Skeletal muscle satellite cell (primary cell): ENCODE results near the gene OR52M1.

Source experiments
- H3K27me3 ChIP-seq: 2 replicates; pipeline ENCODE4 v1.7.0; 2013; ENCODE audit warnings: low read length; ENCODE audit not compliant: control insufficient read depth, insufficient read depth
- H3K36me3 ChIP-seq: 2 replicates; pipeline ENCODE4 v1.7.0; 2013; ENCODE audit warnings: mild to moderate bottlenecking, control low read depth, low read length; ENCODE audit not compliant: insufficient read depth
- H3K4me1 ChIP-seq: 2 replicates; pipeline ENCODE4 v1.7.0; 2013; ENCODE audit warnings: low read length; ENCODE audit not compliant: control insufficient read depth, insufficient read depth
- H3K4me2 ChIP-seq: 2 replicates; pipeline ENCODE4 v1.7.0; 2013; ENCODE audit warnings: mild to moderate bottlenecking, low read length
- H3K4me3 ChIP-seq: 2 replicates; pipeline ENCODE4 v1.7.0; 2013; ENCODE audit warnings: low read length
- H3K9ac ChIP-seq: 2 replicates; pipeline ENCODE4 v1.7.0; 2013; ENCODE audit warnings: mild to moderate bottlenecking, low read depth, low read length, moderate library complexity
- H3K9me3 ChIP-seq: replicated peaks from 2 replicates; pipeline ENCODE4 v1.7.0; 2013; ENCODE audit warnings: mild to moderate bottlenecking, control low read depth, low read length

OR52M1 gene

GRCh38 chr11:4576880-4577279 is 31.9 kb downstream of the OR52M1 start:
- Histone ChIP-seq H3K9ac (no peak overlapping the region), H3K4me3 (no peak overlapping the region), H3K36me3 (no peaks in the 10 kb centered on the region), H3K9me3 (no peaks in the 10 kb centered on the region), H3K4me1 (no peaks in the 10 kb centered on the region), H3K4me2 (no peak overlapping the region), H3K27me3 (no peaks in the 10 kb centered on the region)

DNA sequence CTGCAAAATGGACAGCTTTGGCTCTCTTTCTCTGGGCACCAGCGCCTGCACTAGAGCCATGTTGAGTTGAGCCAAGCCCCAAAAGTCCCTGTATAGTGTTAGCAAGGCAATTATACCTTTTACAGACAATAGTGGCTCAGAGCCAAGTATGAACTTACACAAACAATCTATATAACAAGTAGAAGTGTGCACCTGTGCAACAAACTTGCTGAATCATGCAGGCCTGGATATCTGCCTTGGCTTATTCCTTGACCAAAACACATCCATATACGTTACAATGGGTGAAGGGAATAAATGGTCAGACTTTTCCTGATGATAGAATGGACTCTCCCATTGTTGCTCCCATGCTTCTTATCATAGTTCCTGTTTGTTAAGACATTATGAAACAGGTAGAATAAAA is 32.8 kb downstream of the OR52M1 start:
- Histone ChIP-seq H3K9ac (no peak overlapping the region), H3K4me1 (no peaks in the 10 kb centered on the region), H3K4me2 (no peak overlapping the region), H3K36me3 (no peaks in the 10 kb centered on the region), H3K4me3 (no peak overlapping the region), H3K27me3 (no peaks in the 10 kb centered on the region), H3K9me3 (no peaks in the 10 kb centered on the region)

DNA sequence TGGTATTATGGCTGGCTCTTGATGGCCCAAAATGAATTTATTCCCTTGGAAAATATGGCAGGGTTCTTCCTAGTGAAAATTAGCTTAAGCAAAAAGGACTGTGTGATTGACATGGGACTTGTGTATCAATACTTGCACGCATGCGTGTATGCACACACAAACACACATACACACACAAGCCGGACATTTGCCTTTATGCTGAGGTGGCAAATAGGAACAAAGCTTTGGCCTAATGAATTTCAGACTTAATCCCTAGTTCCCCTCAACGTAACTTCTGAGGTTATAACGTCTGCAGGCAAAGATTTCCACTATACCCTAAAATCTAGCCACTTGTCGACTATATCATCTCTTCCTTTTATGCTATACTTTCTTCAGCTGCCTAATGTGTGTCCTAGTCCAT is 33.6 kb downstream of the OR52M1 start:
- no peaks in the 10 kb centered on the region for H3K4me1 ChIP-seq
- H3K4me2 ChIP-seq: no peak overlapping the region
- H3K36me3 ChIP-seq: no peaks in the 10 kb centered on the region
- H3K4me3 ChIP-seq: no peak overlapping the region
- H3K9ac ChIP-seq: no peak overlapping the region
- no peaks in the 10 kb centered on the region for H3K9me3 ChIP-seq
- H3K27me3 ChIP-seq: peaks cover under 1% of the 10 kb centered on the region

- no peaks in the 10 kb centered on the region for H3K9me3 ChIP-seq
Measured at GRCh38 chr11:4580124-4580523, 35.1 kb downstream of the OR52M1 start.

DNA sequence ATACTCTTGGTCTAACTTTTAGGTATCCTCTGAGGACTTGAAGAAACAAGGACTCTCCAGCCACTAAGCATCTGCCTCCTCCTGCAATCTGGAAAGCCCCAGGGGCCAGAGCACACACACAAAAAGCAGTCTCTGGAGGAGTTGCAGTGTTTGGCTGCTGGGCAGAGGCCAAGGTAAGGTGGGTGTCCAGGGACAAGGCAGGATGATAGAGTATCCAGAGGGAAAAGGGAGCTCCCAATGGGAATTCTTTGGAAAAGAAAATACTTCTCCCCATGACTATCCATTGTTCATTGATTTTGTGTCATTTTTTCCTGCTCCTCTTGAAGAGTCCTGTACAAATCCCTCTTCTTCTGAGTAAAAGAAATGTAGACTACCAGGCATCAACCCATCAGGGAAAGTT is 36.5 kb downstream of the OR52M1 start, which contains the start of gene OR52I2:
OR52I2 (plus strand) TSS at position 301 of the 400 bp plus-strand sequence.
- H3K9ac ChIP-seq: no peak within 1 kb of the TSS
- H3K4me3 ChIP-seq: no peak within 1 kb of the TSS
- no peaks in the 10 kb centered on the region for H3K4me1 ChIP-seq
- H3K36me3 ChIP-seq: no peaks in the 10 kb centered on the region
- no peak within 1 kb of the TSS for H3K4me2 ChIP-seq
- H3K27me3 ChIP-seq: peaks cover 11% of the 10 kb centered on the region
- H3K9me3 ChIP-seq: no peaks in the 10 kb centered on the region

More at GRCh38 chr11:4580124-4580523, 35.1 kb downstream of the OR52M1 start:
- Histone ChIP-seq H3K36me3 (no peaks in the 10 kb centered on the region), H3K4me2 (no peak overlapping the region), H3K4me3 (no peak overlapping the region), H3K9ac (no peak overlapping the region), H3K27me3 (peaks cover 11% of the 10 kb centered on the region), H3K4me1 (no peaks in the 10 kb centered on the region)

- H3K4me2 ChIP-seq: no peak overlapping the region
- H3K4me3 ChIP-seq: no peak overlapping the region
- H3K4me1 ChIP-seq: no peaks in the 10 kb centered on the region
- peaks cover 7% of the 10 kb centered on the region for H3K27me3 ChIP-seq
- no peaks in the 10 kb centered on the region for H3K9me3 ChIP-seq
- H3K36me3 ChIP-seq: no peaks in the 10 kb centered on the region
- H3K9ac ChIP-seq: no peak overlapping the region
Measured at GRCh38 chr11:4589017-4589416, 44.0 kb downstream of the OR52M1 start.

GRCh38 chr11:4593739-4594138 is 48.7 kb downstream of the OR52M1 start, which contains the start of gene OR52I1:
Gene OR52I1 (plus strand): TSS chr11:4594039. CDS start chr11:4594039, 0 bp downstream.
- Histone ChIP-seq H3K36me3 (peaks cover 2% of the 10 kb centered on the region), H3K4me3 (no peak within 1 kb of the TSS), H3K4me2 (no peak within 1 kb of the TSS), H3K4me1 (no peaks in the 10 kb centered on the region), H3K9ac (no peak within 1 kb of the TSS), H3K9me3 (no peaks in the 10 kb centered on the region), H3K27me3 (no peaks in the 10 kb centered on the region)
